Astrocyte (in vitro differentiated cells and primary cell): ENCODE results near the gene ACAT2. TPM values are rescaled to one million over a fixed set of nuclear protein-coding genes. Genes with fewer than 3 reads are reported as not detected.

Experiments
- DNase-seq: peaks from one replicate; pipeline ENCODE4 v3.0.0-alpha.2; 2010; ENCODE audit warnings: low read depth
- FAIRE-seq: peaks from 2 replicates; lab custom pipeline; 2011; peaks lifted over from hg19 to GRCh38; lab: Jason Lieb, UNC
- H2AFZ ChIP-seq: 2 replicates; pipeline ENCODE4 v1.6.0; 2012; ENCODE audit warnings: low read depth, low read length, inconsistent platforms
- H3K27ac ChIP-seq: 2 replicates; pipeline ENCODE4 v1.5.1; 2011; ENCODE audit warnings: low read depth, low read length, inconsistent platforms
- H3K27me3 ChIP-seq: 2 replicates; pipeline ENCODE4 v1.6.0; 2011; ENCODE audit warnings: low read length, inconsistent platforms; ENCODE audit not compliant: insufficient read depth
- H3K36me3 ChIP-seq: 2 replicates; pipeline ENCODE4 v1.5.1; 2011; ENCODE audit warnings: low read length, inconsistent platforms; ENCODE audit not compliant: insufficient read depth
- H3K4me1 ChIP-seq: 2 replicates; pipeline ENCODE4 v1.5.1; 2011; ENCODE audit warnings: low read length, inconsistent platforms; ENCODE audit not compliant: insufficient read depth
- H3K4me2 ChIP-seq: 2 replicates; pipeline ENCODE4 v1.6.0; 2012; ENCODE audit warnings: low read length, inconsistent platforms
- H3K4me3 ChIP-seq: 2 replicates; pipeline ENCODE4 v1.5.1; 2011; ENCODE audit warnings: low read depth, mild to moderate bottlenecking, low read length, inconsistent platforms; ENCODE audit not compliant: insufficient read depth
- H3K79me2 ChIP-seq: 2 replicates; pipeline ENCODE4 v1.6.0; 2012; ENCODE audit warnings: mild to moderate bottlenecking, low read length, inconsistent platforms; ENCODE audit not compliant: insufficient read depth
- H3K9ac ChIP-seq: 2 replicates; pipeline ENCODE4 v1.6.0; 2012; ENCODE audit warnings: mild to moderate bottlenecking, low read length, inconsistent platforms
- H3K9me3 ChIP-seq: 2 replicates; pipeline ENCODE4 v1.5.1; 2012; ENCODE audit warnings: low read depth, mild to moderate bottlenecking, low read length, inconsistent platforms; ENCODE audit not compliant: insufficient read depth
- H4K20me1 ChIP-seq: 2 replicates; pipeline ENCODE4 v1.6.0; 2012; ENCODE audit warnings: low read length, inconsistent platforms; ENCODE audit not compliant: insufficient read depth
- H3K27ac Mint-ChIP-seq: one replicate; pipeline ENCODE4 v1.8.0; 2021; ENCODE audit warnings: mild to moderate bottlenecking, mixed read lengths; ENCODE audit not compliant: unreplicated experiment
- H3K27me3 Mint-ChIP-seq: one replicate; pipeline ENCODE4 v1.8.0; 2021; ENCODE audit warnings: low read depth, mixed read lengths; ENCODE audit not compliant: unreplicated experiment
- H3K36me3 Mint-ChIP-seq: one replicate; pipeline ENCODE4 v1.8.0; 2021; ENCODE audit warnings: low read depth, mixed read lengths; ENCODE audit not compliant: unreplicated experiment
- H3K4me1 Mint-ChIP-seq: one replicate; pipeline ENCODE4 v1.8.0; 2021; ENCODE audit warnings: low read depth, mixed read lengths; ENCODE audit not compliant: unreplicated experiment
- H3K4me3 Mint-ChIP-seq: one replicate; pipeline ENCODE4 v1.8.0; 2021; ENCODE audit warnings: mild to moderate bottlenecking, moderate library complexity, mixed read lengths; ENCODE audit not compliant: unreplicated experiment
- H3K9me3 Mint-ChIP-seq: one replicate; pipeline ENCODE4 v1.8.0; 2021; ENCODE audit warnings: mild to moderate bottlenecking, mixed read lengths; ENCODE audit not compliant: unreplicated experiment
- EZH2 ChIP-seq: IDR thresholded peaks from 2 replicates; pipeline ENCODE4 v1.6.1; 2012; ENCODE audit warnings: mild to moderate bottlenecking, low read length, inconsistent platforms; ENCODE audit not compliant: insufficient read depth
- total RNA-seq: library from RNA; stranded (reverse); gene quantifications from 2 replicates; pipeline ENCODE4 v1.2.1, GENCODE V29; 2021
- TF ChIP-seq, protein P1 (sequence below): IDR thresholded peaks from 2 replicates; pipeline ENCODE4 v1.5.1; 2011; ENCODE audit warnings: low read depth, mild to moderate bottlenecking, inconsistent platforms, low read length, moderate library complexity; ENCODE audit not compliant: insufficient read depth

Gene ACAT2
- total RNA-seq, 1 donor from 2014 or later = 96.7 TPM

DNA sequence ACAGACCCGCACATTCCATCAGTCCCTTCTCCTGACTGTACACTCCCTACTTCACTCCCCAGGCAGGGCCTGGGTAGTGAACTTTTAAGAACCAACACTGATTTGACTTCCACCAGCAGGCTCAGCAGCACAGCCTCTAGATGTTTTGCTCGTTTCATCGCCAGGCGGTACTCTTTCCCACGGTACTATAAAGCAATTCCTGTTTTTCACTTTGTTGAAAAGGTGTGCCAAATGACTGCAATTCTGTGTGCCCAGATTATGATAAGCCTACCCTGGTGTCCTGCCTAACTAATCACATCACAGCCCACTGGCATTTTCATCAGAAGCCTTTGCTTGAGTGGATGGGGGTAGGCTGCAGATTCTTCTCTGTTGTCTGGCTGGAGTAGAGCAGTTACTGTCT is 47.4 kb upstream of the ACAT2 start:
- no peaks in the 10 kb centered on the region for H3K36me3 ChIP-seq
- peaks cover 9% of the 10 kb centered on the region for H4K20me1 ChIP-seq
- H3K27ac ChIP-seq = no peak overlapping the region
- peaks cover 16% of the 10 kb centered on the region for H3K4me1 ChIP-seq
- no peaks in the 10 kb centered on the region for H3K9me3 ChIP-seq
- Mint-ChIP-seq H3K4me1 (no peaks in the 10 kb centered on the region), H3K9me3 (peaks cover 1% of the 10 kb centered on the region), H3K27ac (no peak overlapping the region), H3K36me3 (no peaks in the 10 kb centered on the region), H3K27me3 (no peaks in the 10 kb centered on the region), H3K4me3 (no peak overlapping the region)
- no peak overlapping the region for H2AFZ ChIP-seq
- TF ChIP-seq EZH2 = no peak
- TF ChIP-seq, protein P1, sequence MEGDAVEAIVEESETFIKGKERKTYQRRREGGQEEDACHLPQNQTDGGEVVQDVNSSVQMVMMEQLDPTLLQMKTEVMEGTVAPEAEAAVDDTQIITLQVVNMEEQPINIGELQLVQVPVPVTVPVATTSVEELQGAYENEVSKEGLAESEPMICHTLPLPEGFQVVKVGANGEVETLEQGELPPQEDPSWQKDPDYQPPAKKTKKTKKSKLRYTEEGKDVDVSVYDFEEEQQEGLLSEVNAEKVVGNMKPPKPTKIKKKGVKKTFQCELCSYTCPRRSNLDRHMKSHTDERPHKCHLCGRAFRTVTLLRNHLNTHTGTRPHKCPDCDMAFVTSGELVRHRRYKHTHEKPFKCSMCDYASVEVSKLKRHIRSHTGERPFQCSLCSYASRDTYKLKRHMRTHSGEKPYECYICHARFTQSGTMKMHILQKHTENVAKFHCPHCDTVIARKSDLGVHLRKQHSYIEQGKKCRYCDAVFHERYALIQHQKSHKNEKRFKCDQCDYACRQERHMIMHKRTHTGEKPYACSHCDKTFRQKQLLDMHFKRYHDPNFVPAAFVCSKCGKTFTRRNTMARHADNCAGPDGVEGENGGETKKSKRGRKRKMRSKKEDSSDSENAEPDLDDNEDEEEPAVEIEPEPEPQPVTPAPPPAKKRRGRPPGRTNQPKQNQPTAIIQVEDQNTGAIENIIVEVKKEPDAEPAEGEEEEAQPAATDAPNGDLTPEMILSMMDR = no peak
- H3K79me2 ChIP-seq = peaks cover 5% of the 10 kb centered on the region
- no peak overlapping the region for H3K4me2 ChIP-seq
- H3K9ac ChIP-seq = no peak overlapping the region
- no peak for DNase-seq
- no peak for FAIRE-seq
- H3K27me3 ChIP-seq = no peaks in the 10 kb centered on the region
- H3K4me3 ChIP-seq = no peak overlapping the region

DNA sequence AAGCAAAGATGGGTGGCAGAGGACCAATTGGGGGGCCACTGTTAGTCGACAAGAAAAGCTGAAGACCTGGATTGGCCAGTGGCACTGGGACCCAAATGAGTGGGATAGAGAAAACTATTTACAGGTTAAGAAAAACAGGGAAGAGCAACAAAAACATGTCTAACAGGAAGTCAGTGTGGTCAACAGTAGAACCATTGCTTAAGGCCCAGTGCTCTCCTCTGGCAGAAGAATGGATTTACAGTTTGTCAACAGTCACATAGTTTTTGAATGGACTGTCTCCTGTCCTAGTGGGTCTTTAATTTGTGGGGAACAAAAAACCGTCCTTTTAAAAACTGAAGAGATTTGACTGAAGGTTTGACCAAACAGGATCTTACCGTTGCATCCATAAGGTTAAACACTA is 46.7 kb upstream of the ACAT2 start:
- no peak for FAIRE-seq
- H3K36me3 Mint-ChIP-seq = no peaks in the 10 kb centered on the region
- H3K27me3 ChIP-seq = no peaks in the 10 kb centered on the region

DNA sequence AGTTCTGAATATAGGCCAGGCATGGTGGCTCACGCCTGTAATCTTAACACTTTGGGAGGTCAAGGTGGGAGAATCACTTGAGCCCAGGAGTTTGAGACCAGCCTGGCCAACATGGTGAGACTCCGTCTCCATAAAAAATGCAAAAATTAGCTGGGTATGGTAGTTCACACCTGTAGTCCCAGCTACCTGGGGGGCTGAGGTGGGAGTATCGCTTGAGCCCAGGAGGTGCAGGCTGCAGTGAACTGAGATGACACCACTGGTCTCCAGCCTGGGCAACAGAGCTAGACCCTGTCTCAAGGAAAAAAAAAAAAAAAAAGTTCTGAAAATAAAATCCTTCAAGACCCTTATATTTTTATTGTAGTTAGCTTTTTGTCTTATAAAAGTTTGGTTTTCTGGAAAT is 46.2 kb upstream of the ACAT2 start:
- Histone ChIP-seq H3K27ac (no peak overlapping the region), H3K9me3 (no peaks in the 10 kb centered on the region), H3K79me2 (peaks cover 7% of the 10 kb centered on the region), H3K36me3 (no peaks in the 10 kb centered on the region), H2AFZ (no peak overlapping the region), H3K4me2 (no peak overlapping the region), H3K4me3 (no peak overlapping the region), H3K4me1 (peaks cover 16% of the 10 kb centered on the region), H4K20me1 (peaks cover 6% of the 10 kb centered on the region), H3K27me3 (no peaks in the 10 kb centered on the region), H3K9ac (no peak overlapping the region)
- H3K9me3 Mint-ChIP-seq = no peaks in the 10 kb centered on the region
- no peaks in the 10 kb centered on the region for H3K4me1 Mint-ChIP-seq
- TF ChIP-seq, protein P1 = no peak
- no peak for TF ChIP-seq EZH2
- FAIRE-seq = no peak
- H3K36me3 Mint-ChIP-seq = no peaks in the 10 kb centered on the region
- H3K4me3 Mint-ChIP-seq = no peak overlapping the region
- no peaks in the 10 kb centered on the region for H3K27me3 Mint-ChIP-seq
- no peak for DNase-seq
- H3K27ac Mint-ChIP-seq = no peak overlapping the region

More for the DNA sequence above, 46.7 kb upstream of the ACAT2 start:
- Histone ChIP-seq H3K9me3 (no peaks in the 10 kb centered on the region), H3K9ac (no peak overlapping the region), H3K36me3 (no peaks in the 10 kb centered on the region), H3K4me1 (peaks cover 16% of the 10 kb centered on the region), H4K20me1 (peaks cover 9% of the 10 kb centered on the region), H3K4me3 (no peak overlapping the region), H2AFZ (no peak overlapping the region), H3K4me2 (no peak overlapping the region), H3K79me2 (peaks cover 5% of the 10 kb centered on the region), H3K27ac (no peak overlapping the region)
- no peak overlapping the region for H3K4me3 Mint-ChIP-seq
- no peaks in the 10 kb centered on the region for H3K9me3 Mint-ChIP-seq
- DNase-seq = no peak
- no peaks in the 10 kb centered on the region for H3K4me1 Mint-ChIP-seq
- no peak overlapping the region for H3K27ac Mint-ChIP-seq
- H3K27me3 Mint-ChIP-seq = no peaks in the 10 kb centered on the region
- TF ChIP-seq, protein P1 = no peak
- no peak for TF ChIP-seq EZH2
